GM19025 (cell line): Measurements from ENCODE around the gene AJM1.
"Not testable (repeated sequence)": the region's sequence is repeated elsewhere in the genome, so short reads cannot be mapped to it uniquely, and the experiment has no call there.

Experiments used
- ATAC-seq: cut with Tn5 transposase; IDR thresholded peaks from one replicate; pipeline ENCODE4 v1.9.1; 2021; ENCODE audit warnings: mild to moderate bottlenecking, low read depth, moderate library complexity; ENCODE audit not compliant: unreplicated experiment

Gene AJM1

DNA sequence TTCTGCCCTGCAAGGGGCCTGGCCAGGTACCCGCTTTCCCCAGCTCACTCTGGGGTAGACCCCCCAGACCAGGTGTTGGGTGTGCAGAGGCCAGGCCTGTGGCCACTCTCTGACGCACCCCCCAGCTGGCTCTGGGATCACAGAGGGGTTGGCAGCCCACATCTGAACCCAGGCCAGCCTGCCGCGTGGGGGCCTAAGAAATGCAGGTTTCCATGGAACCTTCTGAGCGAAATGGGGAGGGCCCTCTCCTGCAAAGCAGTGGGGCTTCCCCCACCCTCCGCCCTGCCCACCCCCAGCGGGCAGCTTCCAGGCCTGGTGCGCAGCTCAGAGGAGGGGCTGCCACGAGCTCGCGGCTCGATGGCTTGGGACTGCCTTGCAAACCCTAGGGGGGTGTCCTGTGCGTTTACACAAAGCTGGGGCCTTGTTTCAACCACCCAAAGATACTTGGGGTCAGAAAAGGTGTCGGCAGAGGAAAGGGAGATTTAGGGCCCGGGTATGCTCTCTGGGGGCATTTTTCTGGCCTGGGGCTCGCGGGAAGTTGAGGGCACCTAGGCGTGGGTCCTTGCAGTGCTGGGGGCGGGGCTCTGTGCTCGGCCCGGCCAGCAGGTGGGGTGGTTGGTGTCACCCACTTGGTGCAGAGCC is 1.0 kb downstream of the AJM1 start:
- ATAC-seq: not testable (repeated sequence)

DNA sequence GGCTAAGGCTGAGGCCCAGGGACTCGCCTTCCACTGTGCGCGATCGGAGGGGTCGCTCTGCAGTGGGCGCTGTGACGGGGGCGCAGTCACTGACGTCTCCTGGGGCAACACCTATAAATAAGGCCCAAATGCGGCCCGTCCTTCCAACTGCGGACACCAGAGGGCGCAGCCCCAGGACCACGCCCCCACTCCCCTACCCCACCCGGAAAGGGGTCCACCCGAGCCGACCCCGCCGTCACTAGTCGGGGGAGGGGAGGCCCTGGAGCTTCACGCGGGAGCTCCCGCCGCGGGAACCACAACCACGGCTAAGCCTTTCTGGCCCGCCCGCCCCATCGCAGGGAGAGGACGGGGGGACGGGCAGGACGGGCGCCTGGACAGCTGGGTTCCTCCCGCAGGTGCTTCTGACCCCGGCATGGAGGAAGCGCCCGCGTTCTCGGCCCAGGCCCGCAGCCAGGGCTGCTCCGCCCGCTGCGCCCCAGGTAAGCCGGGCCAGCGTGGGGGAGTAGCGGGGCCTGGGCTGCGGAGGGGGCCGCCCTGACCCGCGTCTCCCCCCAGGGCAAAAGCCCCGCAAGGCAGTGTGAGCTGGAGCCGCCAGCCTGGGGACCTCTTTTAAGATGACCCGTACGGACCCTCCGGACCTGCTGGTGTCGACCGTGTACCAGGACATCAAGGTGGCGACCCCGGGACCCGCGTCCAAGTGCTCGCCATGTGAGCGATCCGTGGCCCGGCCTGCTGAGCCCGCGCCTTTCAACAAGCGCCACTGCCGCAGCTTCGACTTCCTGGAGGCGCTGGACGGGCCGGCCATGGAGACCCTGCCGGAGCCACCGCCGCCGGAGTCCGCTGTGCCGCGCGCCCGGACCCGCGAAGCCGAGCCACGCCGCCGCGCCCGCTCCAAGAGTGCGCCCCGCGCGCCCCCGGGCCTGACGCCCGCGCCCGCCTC is 1.8 kb downstream of the AJM1 start:
- ATAC-seq: not testable (repeated sequence)

DNA sequence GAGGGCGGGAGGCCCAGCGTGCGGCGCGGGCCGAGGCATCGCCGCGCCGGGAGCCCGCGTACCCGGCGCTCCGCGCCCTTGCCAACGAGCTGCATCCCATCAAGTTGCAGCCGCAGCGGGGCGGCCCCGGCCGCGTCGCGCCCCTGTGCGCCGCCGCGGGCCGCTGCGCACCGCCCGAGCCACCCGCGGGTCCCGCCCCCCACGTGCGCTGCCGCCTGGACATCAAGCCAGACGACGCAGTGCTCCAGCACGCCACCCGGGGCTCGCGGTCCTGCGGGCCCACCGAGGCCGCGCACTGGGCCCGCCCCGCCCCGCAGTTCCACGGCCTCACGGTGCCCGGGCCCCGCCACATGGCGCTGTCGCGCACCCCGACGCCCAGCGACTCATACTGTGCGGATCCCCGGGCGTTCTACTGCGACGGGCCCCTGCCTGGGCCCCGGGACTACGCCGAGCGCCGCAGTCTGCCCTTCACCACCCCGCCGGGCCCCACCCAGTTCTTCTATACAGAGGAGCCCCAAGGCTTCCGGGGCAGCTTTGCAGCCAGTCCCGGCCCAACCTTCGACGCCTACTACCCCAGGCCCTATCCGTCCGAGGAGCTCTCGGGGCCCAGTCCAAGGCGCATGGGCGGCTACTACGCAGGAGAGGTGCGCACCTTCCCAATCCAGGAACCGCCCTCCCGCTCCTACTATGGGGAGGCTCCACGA is 2.6 kb downstream of the AJM1 start:
- ATAC-seq: no peak

DNA sequence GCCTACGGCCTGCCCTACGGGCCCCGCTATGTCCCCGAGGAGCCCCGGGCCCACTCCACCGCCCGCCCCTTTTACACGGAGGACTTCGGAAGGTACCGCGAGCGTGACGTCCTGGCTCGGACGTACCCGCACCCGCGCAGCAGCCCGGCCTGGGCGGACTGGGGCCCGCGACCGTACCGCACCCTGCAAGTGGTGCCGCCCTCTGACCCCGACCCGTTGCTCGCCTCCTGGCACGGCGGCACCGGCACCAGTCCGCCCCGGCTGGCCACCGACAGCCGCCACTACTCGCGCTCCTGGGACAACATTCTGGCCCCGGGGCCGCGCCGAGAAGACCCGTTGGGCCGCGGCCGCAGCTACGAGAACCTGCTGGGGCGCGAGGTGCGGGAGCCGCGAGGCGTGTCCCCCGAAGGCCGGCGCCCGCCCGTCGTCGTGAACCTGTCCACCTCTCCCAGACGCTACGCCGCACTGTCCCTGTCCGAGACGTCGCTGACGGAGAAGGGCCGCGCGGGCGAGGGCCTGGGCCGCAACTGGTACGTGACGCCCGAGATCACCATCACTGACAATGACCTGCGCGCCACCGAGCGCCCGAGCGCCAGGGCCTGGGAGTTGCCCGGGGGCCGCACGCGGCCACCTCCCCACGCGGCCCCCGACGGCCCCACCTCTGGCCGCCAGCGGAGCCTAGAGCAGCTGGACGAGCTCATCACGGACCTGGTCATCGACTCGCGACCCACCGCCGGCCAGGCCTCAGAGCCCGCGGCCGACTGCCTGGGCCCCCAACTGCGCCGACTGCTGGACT is 3.4 kb downstream of the AJM1 start:
- ATAC-seq: no peak

DNA sequence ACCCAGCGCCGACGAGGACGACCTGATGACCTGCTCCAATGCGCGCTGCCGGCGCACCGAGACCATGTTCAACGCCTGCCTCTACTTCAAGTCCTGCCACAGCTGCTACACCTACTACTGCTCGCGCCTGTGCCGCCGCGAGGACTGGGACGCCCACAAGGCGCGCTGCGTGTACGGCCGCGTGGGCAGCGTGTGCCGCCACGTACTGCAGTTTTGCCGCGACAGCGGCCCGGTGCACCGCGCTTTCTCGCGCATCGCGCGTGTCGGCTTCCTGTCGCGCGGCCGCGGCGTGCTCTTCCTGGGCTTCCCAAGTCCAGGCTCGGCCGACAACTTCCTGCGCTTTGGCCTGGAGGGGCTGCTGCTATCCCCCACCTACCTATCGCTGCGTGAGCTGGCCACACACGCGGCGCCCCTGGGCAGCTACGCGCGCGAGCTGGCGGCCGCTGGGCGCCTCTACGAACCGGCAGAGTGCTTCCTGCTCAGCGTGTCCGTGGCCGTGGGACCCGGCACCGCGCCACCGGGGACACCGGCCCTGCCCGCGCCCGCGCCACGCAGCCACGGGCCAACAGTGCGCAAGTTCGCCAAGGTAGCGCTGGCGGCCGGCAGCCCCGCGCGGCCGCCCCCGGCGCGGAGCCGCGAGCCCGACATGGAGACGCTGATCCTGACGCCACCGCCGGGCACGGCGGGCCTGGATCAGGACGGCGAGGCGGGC is 4.3 kb downstream of the AJM1 start:
- no peak for ATAC-seq

DNA sequence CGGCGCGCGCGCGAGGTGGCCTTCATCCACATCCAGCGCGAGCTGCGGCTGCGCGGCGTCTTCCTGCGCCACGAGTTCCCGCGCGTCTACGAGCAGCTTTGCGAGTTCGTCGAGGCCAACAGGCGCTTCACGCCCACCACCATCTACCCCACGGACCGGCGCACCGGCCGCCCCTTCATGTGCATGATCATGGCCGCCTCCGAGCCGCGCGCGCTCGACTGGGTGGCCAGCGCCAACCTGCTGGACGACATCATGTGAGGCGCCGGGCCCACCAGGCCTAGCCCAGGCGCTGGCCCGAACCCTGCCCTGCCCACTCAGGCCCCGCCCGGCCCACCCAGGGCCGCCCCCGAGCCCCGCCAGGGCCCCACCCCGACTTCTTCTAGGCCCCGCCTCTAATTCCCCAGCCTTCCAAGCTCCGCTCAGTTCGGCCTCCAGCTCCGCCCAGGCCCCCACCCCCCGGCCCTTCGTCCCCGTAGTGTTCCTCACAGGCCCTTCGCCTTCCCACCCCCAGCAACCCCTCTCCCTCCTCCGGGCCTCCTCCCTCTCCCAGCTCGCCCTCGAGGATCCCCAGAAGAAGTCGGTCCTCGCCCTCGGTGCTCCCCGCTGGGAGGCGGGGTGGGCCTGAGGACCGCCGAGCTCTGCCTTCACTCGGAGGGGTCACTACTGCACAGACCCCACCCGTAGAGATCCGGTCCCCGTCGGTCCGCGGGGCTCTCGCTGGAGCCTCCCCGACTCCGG is 5.0 kb downstream of the AJM1 start:
- ATAC-seq: no peak

DNA sequence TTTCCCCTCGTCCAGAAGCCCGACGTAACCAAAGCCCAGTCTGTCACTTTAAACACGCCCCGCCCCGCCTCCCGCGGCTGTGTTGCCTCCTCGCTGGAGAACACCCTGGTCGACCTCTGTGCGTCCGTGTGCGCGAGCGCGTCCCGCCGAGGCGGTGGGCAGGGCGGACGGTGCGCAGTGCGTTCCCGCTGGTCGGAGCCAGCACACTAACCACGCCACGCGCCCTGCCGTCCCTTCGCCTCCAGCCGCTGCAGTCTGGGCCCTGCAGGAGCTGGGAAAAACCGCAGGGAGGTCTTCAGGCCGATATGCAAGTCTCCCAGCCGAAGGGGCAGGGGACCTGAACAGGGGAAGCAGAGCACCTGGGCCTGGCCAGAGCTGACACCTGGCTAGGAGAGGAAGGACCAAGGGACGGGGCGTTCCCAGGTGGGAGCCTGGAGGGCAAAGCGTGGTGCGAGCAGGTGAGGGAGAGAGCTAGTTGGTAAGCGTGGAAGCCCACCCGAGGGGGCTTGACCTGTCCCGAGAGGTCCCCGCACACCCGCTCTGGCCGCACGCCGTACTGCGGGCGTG is 5.6 kb downstream of the AJM1 start:
- ATAC-seq: no peak

DNA sequence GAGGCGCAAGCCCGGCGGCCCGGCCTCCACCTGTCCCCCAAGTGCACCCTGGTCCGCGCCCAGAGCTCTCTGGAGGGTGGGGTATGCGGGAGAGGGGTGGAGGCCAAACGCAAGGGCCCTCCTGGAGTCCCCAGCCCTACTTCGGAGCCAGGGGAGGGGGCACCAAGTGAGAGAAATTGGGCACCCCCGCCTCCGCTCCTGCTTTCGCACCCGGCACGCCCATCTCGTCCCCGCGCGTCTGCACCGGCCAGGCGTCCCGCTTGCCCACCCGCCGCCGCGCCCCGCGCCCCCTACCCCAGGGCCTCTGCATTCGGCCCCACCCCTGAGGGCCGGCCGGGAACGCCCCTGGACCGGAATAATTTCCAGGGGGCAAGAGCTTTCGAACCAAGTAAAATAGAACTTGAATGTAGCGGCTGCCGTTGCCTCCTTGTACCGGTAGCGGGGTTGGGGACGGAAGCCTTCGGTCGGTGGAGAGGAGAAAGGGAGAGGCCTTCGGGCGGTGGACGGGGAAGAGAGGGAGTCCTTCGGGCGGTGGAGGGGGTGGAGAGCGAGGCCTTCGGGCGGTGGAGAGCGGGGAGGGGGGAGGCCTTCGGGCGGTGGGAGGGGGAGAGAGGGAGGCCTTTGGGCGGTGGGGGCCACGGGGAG is 6.2 kb downstream of the AJM1 start:
- ATAC-seq: peak; percentile 6

DNA sequence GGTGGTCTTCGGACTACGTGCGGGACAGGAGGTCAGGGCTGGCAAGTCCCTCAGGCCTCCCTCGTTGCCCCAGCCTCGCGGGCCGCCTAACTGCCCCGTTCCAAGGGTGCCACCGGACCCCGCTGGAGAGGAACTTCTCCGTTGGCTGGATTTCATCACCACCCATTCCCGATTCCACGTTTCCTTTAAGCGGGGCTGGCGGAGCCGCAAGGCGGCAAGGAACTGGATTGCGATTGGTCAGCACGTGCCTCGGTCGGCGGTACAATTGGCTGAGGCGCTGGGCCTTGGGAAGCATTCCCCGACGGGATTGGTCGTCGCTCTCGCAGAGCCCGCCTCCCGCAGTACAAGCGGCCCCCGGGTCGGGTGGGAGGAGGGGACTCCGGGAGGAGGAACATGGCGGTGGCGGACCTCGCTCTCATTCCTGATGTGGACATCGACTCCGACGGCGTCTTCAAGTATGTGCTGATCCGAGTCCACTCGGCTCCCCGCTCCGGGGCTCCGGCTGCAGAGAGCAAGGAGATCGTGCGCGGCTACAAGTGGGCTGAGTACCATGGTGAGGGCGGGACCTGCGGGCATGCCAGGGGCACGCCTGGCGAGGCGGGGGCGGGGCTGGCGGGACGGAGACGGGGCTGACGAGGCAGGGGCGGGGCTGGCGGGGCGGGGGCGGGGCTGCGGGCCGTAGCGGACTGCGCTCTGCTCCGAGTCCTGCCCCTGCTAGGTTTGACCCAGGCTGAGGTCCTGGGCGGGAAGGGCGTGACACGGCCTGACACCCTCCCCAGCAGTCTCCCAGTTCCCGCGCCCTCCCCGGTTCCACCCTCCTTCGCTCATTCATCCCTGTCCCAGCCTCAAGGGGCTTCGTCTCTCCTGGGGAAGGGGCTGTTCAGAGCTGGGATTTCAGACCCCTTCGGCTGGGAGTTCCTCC is 7.0 kb downstream of the AJM1 start, which contains the start of gene PHPT1:
PHPT1 (plus strand) TSS at position 372 of the 922 bp plus-strand sequence; CDS start at position 394, 22 bp downstream.
- peak; percentile 82 for ATAC-seq

DNA sequence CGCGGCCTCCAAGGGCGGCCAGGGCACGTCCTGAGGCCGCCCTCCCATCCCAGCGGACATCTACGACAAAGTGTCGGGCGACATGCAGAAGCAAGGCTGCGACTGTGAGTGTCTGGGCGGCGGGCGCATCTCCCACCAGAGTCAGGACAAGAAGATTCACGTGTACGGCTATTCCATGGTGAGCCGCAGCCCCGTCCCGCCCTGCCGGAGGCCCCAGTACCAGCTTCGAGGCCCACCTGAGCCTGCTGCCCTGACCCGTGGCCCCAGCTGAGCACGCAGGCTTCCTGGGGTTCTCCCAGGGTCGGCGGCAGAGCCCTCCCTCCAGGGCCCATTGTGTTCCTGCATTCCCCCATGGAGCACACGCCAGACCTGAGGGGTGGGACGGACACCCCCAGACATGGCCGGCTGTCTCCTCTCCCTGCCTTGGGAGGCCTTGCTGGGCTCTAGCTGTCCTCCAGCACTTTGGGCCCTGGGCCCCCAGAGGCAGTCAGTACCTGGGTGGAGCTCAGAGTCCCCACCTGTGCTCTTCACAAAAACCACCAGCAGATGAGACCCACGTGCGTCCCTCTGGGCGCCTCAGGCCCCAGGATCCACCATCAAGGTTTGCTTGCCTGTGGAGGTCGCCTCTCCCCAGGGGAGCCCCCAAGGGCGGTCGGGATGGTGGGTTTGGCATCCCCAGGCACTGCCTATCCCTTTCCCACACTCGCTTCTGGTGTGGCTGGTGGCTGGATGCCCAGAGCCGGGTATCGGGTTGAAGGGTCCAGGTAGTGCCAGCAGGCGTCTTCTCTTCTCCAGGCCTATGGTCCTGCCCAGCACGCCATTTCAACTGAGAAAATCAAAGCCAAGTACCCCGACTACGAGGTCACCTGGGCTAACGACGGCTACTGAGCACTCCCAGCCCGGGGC is 7.9 kb downstream of the AJM1 start:
- no peak for ATAC-seq

DNA sequence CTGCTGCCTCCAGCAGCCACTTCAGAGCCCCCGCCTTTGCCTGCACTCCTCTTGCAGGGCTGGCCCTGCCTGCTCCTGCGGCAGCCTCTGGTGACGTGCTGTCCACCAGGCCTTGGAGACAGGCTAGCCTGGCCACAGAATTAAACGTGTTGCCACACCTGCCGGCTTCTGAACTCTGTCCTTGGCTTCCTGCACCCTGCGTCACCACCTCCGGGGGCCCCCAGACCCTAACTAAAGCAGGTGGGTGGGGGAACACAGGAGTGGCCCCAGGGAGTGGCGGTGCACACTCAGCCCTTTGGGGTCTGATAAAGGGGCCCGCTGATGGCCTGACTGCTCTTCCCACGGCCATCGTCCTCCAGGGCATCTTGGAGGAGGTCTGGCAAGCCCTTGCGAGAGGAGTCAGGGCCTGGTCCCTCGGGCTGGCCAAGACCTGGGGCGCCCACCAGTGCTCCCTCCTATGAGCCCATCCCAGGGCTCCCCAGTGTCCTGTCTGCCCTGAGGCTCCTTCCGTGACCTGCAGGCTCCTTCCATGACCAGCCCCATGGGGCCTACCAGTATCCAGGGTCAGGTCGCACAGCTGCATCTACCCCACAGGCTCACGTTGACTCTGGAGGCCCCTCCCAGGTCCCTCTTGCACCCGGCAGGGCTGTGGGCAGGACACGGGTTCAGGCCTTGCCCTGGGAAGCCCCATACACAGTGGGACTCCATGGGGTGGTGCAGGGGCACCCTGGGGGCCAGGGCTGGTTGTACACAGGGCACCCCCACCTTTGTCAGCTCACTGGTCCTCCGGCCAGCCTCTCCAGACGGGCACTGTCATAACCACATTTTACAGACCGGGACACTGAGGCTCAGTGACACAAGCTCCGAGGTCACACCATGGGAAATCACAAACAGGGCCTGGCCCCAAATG is 8.8 kb downstream of the AJM1 start:
- ATAC-seq: no peak

DNA sequence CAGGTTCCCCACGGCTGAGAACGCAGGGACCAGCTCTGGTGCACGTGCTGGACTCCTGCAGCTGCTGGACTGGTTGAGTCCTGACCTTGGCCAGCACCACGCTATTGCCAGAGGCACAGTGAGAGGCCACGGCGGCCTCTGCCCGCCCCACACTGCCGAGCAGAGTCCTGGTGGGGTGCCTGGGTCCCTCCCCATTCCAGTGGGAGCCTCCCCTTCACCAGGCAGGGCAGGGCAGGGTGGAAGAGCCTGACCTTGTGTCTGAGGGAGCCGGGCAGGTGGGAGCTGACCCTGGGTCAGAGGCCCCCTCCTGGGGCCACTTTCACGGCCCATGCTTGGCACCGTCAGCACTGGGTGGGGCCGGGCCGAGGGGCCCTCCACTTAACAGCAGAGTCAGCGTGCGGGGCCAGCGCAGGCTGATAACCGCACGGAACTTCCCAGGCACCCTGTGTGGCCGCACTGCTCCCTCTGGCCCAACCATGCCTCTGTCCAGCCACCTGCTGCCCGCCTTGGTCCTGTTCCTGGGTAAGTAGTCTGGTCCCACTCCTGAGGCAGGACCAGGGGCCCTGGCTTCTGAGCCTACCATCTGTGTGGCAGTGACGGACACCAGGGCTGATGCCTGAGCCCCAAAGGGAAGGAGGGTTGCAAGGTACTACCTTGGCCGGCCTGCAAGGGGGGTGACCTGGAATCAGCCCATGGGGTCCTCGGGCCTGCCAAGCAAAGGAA is 9.8 kb downstream of the AJM1 start, which contains the start of gene MAMDC4:
MAMDC4 (plus strand) TSS at position 406 of the 723 bp plus-strand sequence; CDS start at position 477, 71 bp downstream.
- ATAC-seq: no peak

DNA sequence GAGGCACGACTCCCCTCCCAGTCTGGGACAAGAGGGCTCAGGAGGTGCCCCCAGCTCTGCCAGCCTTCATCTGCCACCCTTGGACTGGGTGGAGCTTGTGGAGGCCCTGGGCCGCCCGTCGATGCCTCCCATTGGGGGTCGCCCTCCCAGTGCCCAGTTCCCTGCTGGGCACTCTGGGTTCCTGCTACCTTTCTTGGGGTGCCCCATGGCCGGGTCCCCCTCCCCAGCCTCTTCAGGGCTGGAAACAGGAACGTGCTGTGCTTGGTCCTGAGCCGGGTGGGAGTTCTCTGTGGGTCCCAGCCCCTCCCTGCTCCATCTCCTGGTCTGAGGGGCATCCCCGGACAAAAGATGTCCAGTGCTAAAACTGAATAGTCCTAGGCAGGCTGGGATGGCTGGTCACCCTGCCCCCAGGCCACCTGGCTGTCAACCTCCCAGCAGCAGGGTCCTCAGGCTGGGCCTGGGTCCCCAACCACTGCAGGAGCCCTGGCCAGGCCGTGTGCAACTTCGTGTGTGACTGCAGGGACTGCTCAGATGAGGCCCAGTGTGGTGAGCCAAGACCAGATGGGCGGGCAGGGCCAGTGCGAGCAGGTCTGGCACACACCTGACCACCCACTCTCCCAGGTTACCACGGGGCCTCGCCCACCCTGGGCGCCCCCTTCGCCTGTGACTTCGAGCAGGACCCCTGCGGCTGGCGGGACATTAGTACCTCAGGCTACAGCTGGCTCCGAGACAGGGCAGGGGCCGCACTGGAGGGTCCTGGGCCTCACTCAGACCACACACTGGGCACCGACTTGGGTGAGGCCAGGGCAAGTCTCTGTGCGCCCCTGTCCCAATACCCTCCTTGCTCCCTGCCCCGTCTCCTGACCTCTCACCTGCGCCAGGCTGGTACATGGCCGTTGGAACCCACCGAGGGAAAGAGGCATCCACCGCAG is 10.7 kb downstream of the AJM1 start:
- ATAC-seq: no peak
